ENCODE measurements around the gene IKZF2. TPM values are rescaled to one million over a fixed set of nuclear protein-coding genes. Genes with fewer than 3 reads are reported as not detected.

The IKZF2 gene
- total RNA-seq, 2 donors from 2014 or later, result 16.2 to 26.5 TPM

GRCh38 chr2:213172641-213173040 is 21.2 kb upstream of the IKZF2 start:
- no peak for TF ChIP-seq CTCF (IDR thresholded peaks at IDR 0.05)

GRCh38 chr2:213171147-213171546 is 19.7 kb upstream of the IKZF2 start:
- no peaks in the 10 kb centered on the region for H3K36me3 ChIP-seq
- no peak overlapping the region for H3K27ac ChIP-seq
- ATAC-seq (ENCODE audit: insufficient number of reproducible peaks, low FRiP score, low read depth), result no peak
- TF ChIP-seq CTCF (IDR thresholded peaks at IDR 0.05), result no peak
- no peaks in the 10 kb centered on the region for H3K27me3 ChIP-seq (replicated peaks; ENCODE audit: insufficient read depth)
- no peak for DNase-seq (ENCODE audit: low spot score)
- no peak overlapping the region for H3K4me3 ChIP-seq
- peaks cover 15 to 18% of the 10 kb centered on the region in 2 donors for H3K4me1 ChIP-seq (ENCODE audit: control insufficient read depth in 1 of 2, low read depth in 2 of 2)
- H3K9me3 ChIP-seq, result no peaks in the 10 kb centered on the region

More at GRCh38 chr2:213172641-213173040, 21.2 kb upstream of the IKZF2 start:
- peaks cover 15 to 18% of the 10 kb centered on the region in 2 donors for H3K4me1 ChIP-seq (ENCODE audit: control insufficient read depth in 1 of 2, low read depth in 2 of 2)
- H3K4me3 ChIP-seq, result no peak overlapping the region
- DNase-seq (ENCODE audit: low spot score) (no peak), ATAC-seq (ENCODE audit: insufficient number of reproducible peaks, low FRiP score, low read depth) (no peak)
- H3K9me3 ChIP-seq, result no peaks in the 10 kb centered on the region
- H3K27me3 ChIP-seq (replicated peaks; ENCODE audit: insufficient read depth), result no peaks in the 10 kb centered on the region
- no peaks in the 10 kb centered on the region for H3K36me3 ChIP-seq
- peak overlapping the region; percentile 43 to 60 for H3K27ac ChIP-seq

GRCh38 chr2:213167271-213167930 is 16.0 kb upstream of the IKZF2 start:
- no peak for TF ChIP-seq CTCF (IDR thresholded peaks at IDR 0.05)
- DNase-seq (ENCODE audit: low spot score) (no peak), ATAC-seq (ENCODE audit: insufficient number of reproducible peaks, low FRiP score, low read depth) (no peak)
- Histone ChIP-seq H3K4me3 (no peak overlapping the region), H3K27ac (no peak overlapping the region), H3K9me3 (no peaks in the 10 kb centered on the region), H3K4me1 (ENCODE audit: control insufficient read depth in 1 of 2, low read depth in 2 of 2) (peaks cover 10 to 15% of the 10 kb centered on the region in 2 donors), H3K36me3 (no peaks in the 10 kb centered on the region), H3K27me3 (replicated peaks; ENCODE audit: insufficient read depth) (no peaks in the 10 kb centered on the region)

GRCh38 chr2:213166109-213166508 is 14.7 kb upstream of the IKZF2 start:
- TF ChIP-seq CTCF (IDR thresholded peaks at IDR 0.05), result no peak
- no peak for DNase-seq (ENCODE audit: low spot score)
- no peak overlapping the region for H3K27ac ChIP-seq
- no peaks in the 10 kb centered on the region for H3K36me3 ChIP-seq
- no peaks in the 10 kb centered on the region for H3K27me3 ChIP-seq (replicated peaks; ENCODE audit: insufficient read depth)
- ATAC-seq (ENCODE audit: insufficient number of reproducible peaks, low FRiP score, low read depth), result no peak
- H3K9me3 ChIP-seq, result no peaks in the 10 kb centered on the region
- peaks cover 3 to 17% of the 10 kb centered on the region in 2 donors for H3K4me1 ChIP-seq (ENCODE audit: control insufficient read depth in 1 of 2, low read depth in 2 of 2)
- no peak overlapping the region for H3K4me3 ChIP-seq

- Histone ChIP-seq H3K4me3 (no peak overlapping the region), H3K36me3 (no peaks in the 10 kb centered on the region), H3K9me3 (no peaks in the 10 kb centered on the region), H3K4me1 (ENCODE audit: control insufficient read depth in 1 of 2, low read depth in 2 of 2) (peaks cover 3 to 17% of the 10 kb centered on the region in 2 donors), H3K27me3 (replicated peaks; ENCODE audit: insufficient read depth) (no peaks in the 10 kb centered on the region), H3K27ac (no peak overlapping the region)
- no peak for ATAC-seq (ENCODE audit: insufficient number of reproducible peaks, low FRiP score, low read depth)
- TF ChIP-seq CTCF (IDR thresholded peaks at IDR 0.05), result no peak
- no peak for DNase-seq (ENCODE audit: low spot score)
Measured at GRCh38 chr2:213164263-213164662, 12.9 kb upstream of the IKZF2 start.

All from thoracic aorta (tissue), 2 donors.